Stimulated activated CD4-positive, alpha-beta T cell treated with anti-CD3 and anti-CD28 coated beads, TNF-alpha, amount 100 ng/mL, for 48 hours (primary cell): Measurements from ENCODE around the gene MOCS2.
"Not testable (repeated sequence)": the region's sequence is repeated elsewhere in the genome, so short reads cannot be mapped to it uniquely, and the experiment has no call there.

Source experiments
- DNase-seq, 3 donors: peaks; one replicate each; pipeline ENCODE4 v3.0.0-alpha.2; 2020; ENCODE audit warnings: low read depth in 3 of 3

The MOCS2 gene

GRCh38 chr5:53109443-53110127, at the start of gene MOCS2:
Gene MOCS2 (minus strand): TSS chr5:53109757. CDS start chr5:53107174, 2,583 bp downstream.
- peak; percentile 71 to 87 (median 83) for DNase-seq

- DNase-seq = no peak
Observed at GRCh38 chr5:53151713-53152458, 42.3 kb upstream of the MOCS2 start.

- no peak for DNase-seq
Observed at GRCh38 chr5:53133020-53133419, 23.5 kb upstream of the MOCS2 start.

- DNase-seq = no peak
Observed at GRCh38 chr5:53130266-53130665, 20.7 kb upstream of the MOCS2 start.

- no peak for DNase-seq
Observed at GRCh38 chr5:53128481-53128880, 18.9 kb upstream of the MOCS2 start.

- no peak for DNase-seq
Observed at GRCh38 chr5:53127107-53127506, 17.6 kb upstream of the MOCS2 start.

GRCh38 chr5:53126521-53126920, 17.0 kb upstream of the MOCS2 start:
- no peak for DNase-seq

- no peak for DNase-seq
Observed at GRCh38 chr5:53123702-53124101, 14.1 kb upstream of the MOCS2 start.

- DNase-seq = no peak
Observed at GRCh38 chr5:53120165-53120564, 10.6 kb upstream of the MOCS2 start.

- DNase-seq = no peak
Observed at GRCh38 chr5:53118879-53119278, 9.3 kb upstream of the MOCS2 start.

GRCh38 chr5:53116597-53116996, 7.0 kb upstream of the MOCS2 start:
- DNase-seq = no peak

- DNase-seq = no peak
Observed at GRCh38 chr5:53114988-53115387, 5.4 kb upstream of the MOCS2 start.

GRCh38 chr5:53113947-53114346, 4.4 kb upstream of the MOCS2 start:
- no peak for DNase-seq

GRCh38 chr5:53112909-53113308, 3.4 kb upstream of the MOCS2 start:
- DNase-seq = no peak

GRCh38 chr5:53112307-53112706, 2.8 kb upstream of the MOCS2 start:
- DNase-seq = not testable (repeated sequence)

- DNase-seq = no peak
Observed at GRCh38 chr5:53111139-53111538, 1.6 kb upstream of the MOCS2 start.

- no peak for DNase-seq
Observed at GRCh38 chr5:53110156-53110555, 599 bp upstream of the MOCS2 start.

- no peak for DNase-seq
Observed at GRCh38 chr5:53109056-53109442, 508 bp downstream of the MOCS2 start.

- DNase-seq = no peak
Observed at GRCh38 chr5:53105611-53106300, 3.8 kb downstream of the MOCS2 start.

- DNase-seq = no peak
Observed at GRCh38 chr5:53100606-53101005, 9.0 kb downstream of the MOCS2 start.

- no peak for DNase-seq
Observed at GRCh38 chr5:53099546-53099945, 10.0 kb downstream of the MOCS2 start.

GRCh38 chr5:53095931-53096525, 13.5 kb downstream of the MOCS2 start:
- DNase-seq = peak; percentile 36 to 61 (median 40)
